HCT116 (cell line): ENCODE results near the gene LHB.

Source experiments
- ZNF274 ChIP-seq: fragments of 200-500 bp; sonication (Bioruptor generic); IDR thresholded peaks from 2 replicates; pipeline ENCODE4 v1.6.1; 2014; ENCODE audit warnings: mild to moderate bottlenecking, low read depth, low read length, inconsistent platforms
- TF ChIP-seq, protein P1 (sequence below), 3 experiments: fragments of 200-600 bp in 1 of 3; sonication (generic) in 1 of 3; IDR thresholded peaks in 2 of 3; conservative IDR thresholded peaks in 1 of 3; 2 replicates each; pipeline ENCODE4 v1.5.1; 2012 to 2017; ENCODE audit warnings: low read depth in 2 of 3, low read length in 2 of 3, antibody characterized with exemption in 1 of 3, borderline replicate concordance in 1 of 3, control low read depth in 1 of 3, mild to moderate bottlenecking in 1 of 3, mixed read lengths in 1 of 3, mixed run types in 1 of 3, moderate library complexity in 1 of 3; ENCODE audit not compliant: insufficient read depth in 1 of 3

DNA sequence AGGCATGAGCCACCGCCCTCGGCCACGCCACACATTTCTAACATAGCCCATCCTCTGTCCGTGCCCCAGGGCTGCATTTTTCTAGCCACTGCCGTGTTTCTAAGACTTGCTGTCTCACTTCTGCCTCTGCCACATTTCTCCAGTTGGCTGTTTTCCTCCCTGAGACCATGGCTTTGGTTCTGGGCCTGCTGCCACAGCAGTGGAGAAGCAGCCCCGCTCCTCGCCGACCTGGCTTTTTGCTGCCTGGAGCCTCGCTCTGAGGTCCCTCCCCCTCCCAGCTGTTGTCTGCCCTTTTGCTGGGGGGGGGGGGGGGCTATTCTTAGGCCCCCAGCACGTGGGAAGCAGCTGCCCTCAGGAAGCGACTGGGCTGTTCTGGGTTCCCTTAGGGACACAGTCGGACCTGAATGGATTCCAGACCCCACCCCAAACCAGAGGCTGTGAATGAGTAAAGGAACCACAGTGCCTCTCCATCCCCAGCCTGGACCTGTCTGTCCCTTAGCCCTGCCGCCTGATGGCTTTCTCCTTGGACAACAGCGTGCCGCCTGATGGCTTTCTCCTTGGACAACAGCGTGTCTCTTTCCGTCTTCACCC is 27.1 kb downstream of the LHB start:
- TF ChIP-seq ZNF274, result no peak
- TF ChIP-seq, protein P1, sequence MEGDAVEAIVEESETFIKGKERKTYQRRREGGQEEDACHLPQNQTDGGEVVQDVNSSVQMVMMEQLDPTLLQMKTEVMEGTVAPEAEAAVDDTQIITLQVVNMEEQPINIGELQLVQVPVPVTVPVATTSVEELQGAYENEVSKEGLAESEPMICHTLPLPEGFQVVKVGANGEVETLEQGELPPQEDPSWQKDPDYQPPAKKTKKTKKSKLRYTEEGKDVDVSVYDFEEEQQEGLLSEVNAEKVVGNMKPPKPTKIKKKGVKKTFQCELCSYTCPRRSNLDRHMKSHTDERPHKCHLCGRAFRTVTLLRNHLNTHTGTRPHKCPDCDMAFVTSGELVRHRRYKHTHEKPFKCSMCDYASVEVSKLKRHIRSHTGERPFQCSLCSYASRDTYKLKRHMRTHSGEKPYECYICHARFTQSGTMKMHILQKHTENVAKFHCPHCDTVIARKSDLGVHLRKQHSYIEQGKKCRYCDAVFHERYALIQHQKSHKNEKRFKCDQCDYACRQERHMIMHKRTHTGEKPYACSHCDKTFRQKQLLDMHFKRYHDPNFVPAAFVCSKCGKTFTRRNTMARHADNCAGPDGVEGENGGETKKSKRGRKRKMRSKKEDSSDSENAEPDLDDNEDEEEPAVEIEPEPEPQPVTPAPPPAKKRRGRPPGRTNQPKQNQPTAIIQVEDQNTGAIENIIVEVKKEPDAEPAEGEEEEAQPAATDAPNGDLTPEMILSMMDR (IDR thresholded peaks at IDR 0.05 in 2 of 3, conservative IDR thresholded peaks at IDR 0.05 in 1 of 3; ENCODE audit: borderline replicate concordance in 1 of 3, insufficient read depth in 1 of 3, low read depth in 2 of 3, low read length in 2 of 3), result no peak
